Brain microvascular endothelial cell (primary cell): ENCODE results near the gene CHST11.

Experiments used
- DNase-seq: peaks from one replicate; pipeline ENCODE4 v3.0.0-alpha.2; 2020
- H3K27ac ChIP-seq: fragments of 250-450 bp; sonication (Bioruptor Pico); 2 replicates; pipeline ENCODE4 v1.5.1; 2020; ENCODE audit warnings: mild to moderate bottlenecking, moderate library complexity
- H3K27me3 ChIP-seq: fragments of 250-450 bp; sonication (Bioruptor Pico); replicated peaks from 2 replicates; pipeline ENCODE4 v1.5.1; 2020; ENCODE audit warnings: mild to moderate bottlenecking
- H3K36me3 ChIP-seq: fragments of 250-450 bp; sonication (Bioruptor Pico); replicated peaks from 2 replicates; pipeline ENCODE4 v1.5.1; 2020; ENCODE audit warnings: mild to moderate bottlenecking
- H3K4me3 ChIP-seq: 2 replicates; pipeline ENCODE4 v1.5.1; 2011; ENCODE audit warnings: low read depth, mild to moderate bottlenecking, control low read depth, low read length, moderate library complexity
- in situ Hi-C: cut with HindIII; loops from 2 replicates; pipeline ENCODE4 v1.10.0; 2017; ENCODE audit warnings: low sequenced_read_pairs, low pct_ligation_motif_present
- TF ChIP-seq, protein P1 (sequence below): IDR thresholded peaks from 2 replicates; pipeline ENCODE4 v1.5.1; 2011; ENCODE audit warnings: low read depth, mild to moderate bottlenecking, moderate library complexity, low read length, control low read depth, inconsistent platforms; ENCODE audit errors: missing control alignments

Gene CHST11

DNA sequence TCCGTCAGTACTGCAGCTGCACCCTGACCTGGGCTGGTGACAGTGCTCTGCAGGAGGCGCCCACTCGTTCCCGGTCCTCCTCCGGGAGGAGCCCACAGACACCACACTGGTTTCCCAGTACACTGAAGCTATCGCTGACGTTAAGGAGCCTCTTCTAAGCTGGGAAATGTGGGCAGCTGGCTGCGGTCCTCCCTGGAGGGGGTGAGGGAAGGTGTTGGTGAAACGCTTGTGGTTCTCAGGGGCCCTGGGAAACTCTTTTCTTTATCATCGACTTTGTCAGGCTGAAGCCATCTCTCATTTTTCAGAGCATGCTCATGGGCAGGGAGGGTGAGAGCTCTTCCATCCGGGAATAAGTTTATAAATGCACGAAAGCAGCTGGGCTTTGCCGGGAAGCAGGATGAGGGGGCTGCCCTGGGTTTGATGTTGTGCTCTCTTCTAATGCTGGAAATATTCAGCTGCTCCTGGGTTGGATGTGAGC, 176.0 kb downstream of the CHST11 start:
- TF ChIP-seq, protein P1, sequence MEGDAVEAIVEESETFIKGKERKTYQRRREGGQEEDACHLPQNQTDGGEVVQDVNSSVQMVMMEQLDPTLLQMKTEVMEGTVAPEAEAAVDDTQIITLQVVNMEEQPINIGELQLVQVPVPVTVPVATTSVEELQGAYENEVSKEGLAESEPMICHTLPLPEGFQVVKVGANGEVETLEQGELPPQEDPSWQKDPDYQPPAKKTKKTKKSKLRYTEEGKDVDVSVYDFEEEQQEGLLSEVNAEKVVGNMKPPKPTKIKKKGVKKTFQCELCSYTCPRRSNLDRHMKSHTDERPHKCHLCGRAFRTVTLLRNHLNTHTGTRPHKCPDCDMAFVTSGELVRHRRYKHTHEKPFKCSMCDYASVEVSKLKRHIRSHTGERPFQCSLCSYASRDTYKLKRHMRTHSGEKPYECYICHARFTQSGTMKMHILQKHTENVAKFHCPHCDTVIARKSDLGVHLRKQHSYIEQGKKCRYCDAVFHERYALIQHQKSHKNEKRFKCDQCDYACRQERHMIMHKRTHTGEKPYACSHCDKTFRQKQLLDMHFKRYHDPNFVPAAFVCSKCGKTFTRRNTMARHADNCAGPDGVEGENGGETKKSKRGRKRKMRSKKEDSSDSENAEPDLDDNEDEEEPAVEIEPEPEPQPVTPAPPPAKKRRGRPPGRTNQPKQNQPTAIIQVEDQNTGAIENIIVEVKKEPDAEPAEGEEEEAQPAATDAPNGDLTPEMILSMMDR, result no peak
- Histone ChIP-seq H3K27me3 (no peaks in the 10 kb centered on the region), H3K36me3 (no peaks in the 10 kb centered on the region), H3K4me3 (no peak overlapping the region), H3K27ac (peak overlapping the region; percentile 38)
- DNase-seq, result peak; percentile 74
- in situ Hi-C loops, result no loop called here

DNA sequence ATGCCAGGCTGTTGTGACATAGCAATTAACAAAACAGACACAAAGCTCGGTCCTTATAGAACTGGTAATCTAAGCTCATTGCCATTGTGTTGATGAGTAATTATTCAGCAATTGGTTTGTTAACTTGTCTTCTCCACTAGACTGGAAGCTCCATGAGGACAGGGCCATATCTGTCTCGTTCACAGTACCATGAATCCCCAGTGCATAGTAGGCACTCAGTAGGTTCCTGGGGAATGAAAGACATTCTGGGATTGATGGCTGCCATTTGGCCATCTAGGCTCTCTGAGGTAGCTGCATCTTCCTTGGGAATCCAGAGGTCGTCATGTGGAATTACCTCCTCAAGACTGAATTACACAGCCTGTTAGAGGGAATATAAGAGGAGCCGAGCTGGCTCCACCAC, 177.3 kb downstream of the CHST11 start:
- H3K27me3 ChIP-seq, result no peaks in the 10 kb centered on the region
- H3K4me3 ChIP-seq, result no peak overlapping the region
- H3K27ac ChIP-seq, result no peak overlapping the region
- TF ChIP-seq, protein P1, result no peak
- DNase-seq, result no peak
- in situ Hi-C loops, result no loop called here
- H3K36me3 ChIP-seq, result no peaks in the 10 kb centered on the region

DNA sequence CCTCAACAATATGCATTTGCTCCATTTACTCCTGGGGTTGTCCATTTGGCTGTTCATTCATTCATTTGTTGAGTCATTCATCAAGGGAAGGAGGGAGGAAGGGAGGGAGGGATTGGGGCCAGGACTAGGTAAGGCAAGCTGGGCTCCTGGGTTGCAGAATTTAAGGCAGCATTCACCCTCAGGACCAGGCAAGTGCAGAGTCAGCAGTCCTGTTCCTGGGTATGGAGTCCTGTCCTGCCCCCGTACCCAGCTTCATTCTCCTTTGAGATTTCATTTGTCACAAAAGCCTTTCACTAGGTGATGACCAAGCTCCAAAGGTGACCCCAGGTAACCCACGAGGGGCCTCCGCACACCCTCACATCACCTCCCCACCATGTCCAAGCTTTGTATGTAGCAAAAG, 178.1 kb downstream of the CHST11 start:
- in situ Hi-C loops, result no loop called here
- H3K36me3 ChIP-seq, result no peaks in the 10 kb centered on the region
- no peak overlapping the region for H3K4me3 ChIP-seq
- TF ChIP-seq, protein P1, result no peak
- DNase-seq, result no peak
- H3K27ac ChIP-seq, result no peak overlapping the region
- H3K27me3 ChIP-seq, result no peaks in the 10 kb centered on the region

DNA sequence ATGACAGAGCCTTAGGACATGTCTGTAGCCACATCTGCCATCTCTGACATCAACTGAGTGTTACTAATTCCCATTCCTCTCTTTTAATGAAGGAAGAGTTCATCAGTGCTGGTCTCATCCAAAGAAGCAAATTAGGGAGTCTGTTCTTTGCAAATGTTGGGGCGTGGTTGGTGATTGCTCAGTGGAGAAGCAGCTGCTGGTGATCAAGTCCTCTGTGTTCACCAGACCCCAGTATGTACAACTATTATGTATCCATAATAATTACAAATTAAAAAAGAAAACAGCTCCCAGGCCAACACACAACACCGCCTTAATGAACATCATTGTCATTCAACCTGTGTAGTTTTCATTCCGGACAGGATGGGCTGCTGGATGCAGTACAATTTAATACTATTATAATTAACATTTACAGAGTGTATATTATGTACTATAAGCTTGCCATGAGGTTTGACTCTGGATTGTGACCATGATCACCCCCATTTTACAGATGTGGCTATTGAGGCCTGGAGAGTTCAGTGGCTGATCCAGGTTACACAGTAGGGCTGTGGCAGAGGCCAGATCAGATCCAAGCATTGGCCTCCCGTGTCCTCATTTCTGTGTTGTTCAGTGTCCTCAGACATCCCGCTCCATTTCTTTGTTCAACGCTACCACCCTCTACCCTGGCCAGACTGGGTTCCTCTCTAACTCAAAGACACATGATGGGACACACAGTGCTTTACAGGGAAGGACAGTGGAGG, 179.0 kb downstream of the CHST11 start:
- H3K27me3 ChIP-seq, result no peaks in the 10 kb centered on the region
- H3K4me3 ChIP-seq, result no peak overlapping the region
- TF ChIP-seq, protein P1, result no peak
- DNase-seq, result no peak
- H3K27ac ChIP-seq, result no peak overlapping the region
- H3K36me3 ChIP-seq, result no peaks in the 10 kb centered on the region
- in situ Hi-C loops, result no loop called here

DNA sequence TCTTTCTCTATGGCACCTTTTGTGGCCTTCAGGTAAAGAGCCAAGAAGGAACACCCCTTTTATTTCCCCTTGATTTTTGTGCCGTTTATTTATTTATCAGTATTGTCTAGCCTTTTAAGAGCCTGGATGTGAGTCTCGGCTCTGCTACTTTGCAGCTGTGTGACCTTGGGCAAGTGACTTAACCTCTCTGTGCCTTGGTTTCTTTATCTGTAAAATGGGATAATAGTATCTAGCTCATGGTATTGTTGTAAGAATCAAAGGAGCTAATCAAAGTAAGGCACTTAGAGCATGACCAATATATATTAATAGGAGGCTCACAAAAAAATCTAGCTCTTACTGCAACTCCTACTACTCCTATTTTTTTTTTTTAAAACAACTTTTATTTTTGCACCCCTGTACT, 179.7 kb downstream of the CHST11 start:
- no peak for DNase-seq
- TF ChIP-seq, protein P1, result no peak
- no peaks in the 10 kb centered on the region for H3K27me3 ChIP-seq
- no peak overlapping the region for H3K27ac ChIP-seq
- H3K4me3 ChIP-seq, result no peak overlapping the region
- in situ Hi-C loops, result no loop called here
- H3K36me3 ChIP-seq, result no peaks in the 10 kb centered on the region

DNA sequence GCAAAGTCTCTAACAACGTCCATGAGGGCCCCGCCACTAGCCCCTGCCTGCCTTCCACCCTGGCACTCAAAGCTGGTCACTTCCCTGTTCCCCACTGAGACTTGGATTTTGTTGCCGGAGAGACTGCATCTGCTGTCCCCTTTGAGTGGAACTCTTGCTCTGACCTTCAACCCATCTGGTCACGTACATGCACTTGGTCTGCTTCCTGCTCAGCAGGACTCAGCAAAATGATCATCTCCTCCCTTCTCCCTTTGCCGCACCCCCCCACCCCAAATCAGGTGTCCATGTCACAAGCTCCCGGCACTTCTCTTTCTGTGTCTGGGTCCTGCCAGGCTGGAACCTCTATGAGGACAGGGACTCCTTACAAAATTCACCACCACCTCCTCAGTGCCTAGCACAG, 180.9 kb downstream of the CHST11 start:
- TF ChIP-seq, protein P1, result no peak
- H3K27me3 ChIP-seq, result no peaks in the 10 kb centered on the region

More for the DNA sequence above, 180.9 kb downstream of the CHST11 start:
- in situ Hi-C loops, result no loop called here
- Histone ChIP-seq H3K4me3 (no peak overlapping the region), H3K27ac (no peak overlapping the region), H3K36me3 (no peaks in the 10 kb centered on the region)
- DNase-seq, result no peak
